GM19395 (cell line): ENCODE measurements around the gene ATXN7L3B.

ENCODE experiments used
- ATAC-seq: cut with Tn5 transposase; IDR thresholded peaks from one replicate; pipeline ENCODE4 v1.9.1; 2021; ENCODE audit warnings: mild to moderate bottlenecking, moderate library complexity; ENCODE audit not compliant: unreplicated experiment

ATXN7L3B gene

DNA sequence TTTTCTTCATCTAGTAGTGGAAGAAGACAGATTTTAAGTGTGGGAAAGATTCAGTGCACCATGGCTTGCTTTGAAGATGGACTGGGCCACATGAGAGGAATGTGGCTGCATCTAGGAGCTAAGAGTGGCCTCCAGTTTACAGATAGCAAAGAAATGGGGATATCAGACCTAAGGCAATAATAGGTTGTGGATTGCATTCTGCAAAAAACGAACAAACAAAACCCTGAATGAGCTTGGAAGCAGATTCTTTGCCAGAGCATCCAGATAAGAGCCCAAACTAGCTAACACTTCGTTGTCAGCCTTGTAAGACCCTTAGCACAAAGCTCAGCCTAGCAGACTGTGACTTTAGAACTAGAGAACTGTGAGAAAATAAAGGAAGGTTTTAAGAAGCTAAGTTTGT lies 9.6 kb downstream of the ATXN7L3B start:
- no peak for ATAC-seq

DNA sequence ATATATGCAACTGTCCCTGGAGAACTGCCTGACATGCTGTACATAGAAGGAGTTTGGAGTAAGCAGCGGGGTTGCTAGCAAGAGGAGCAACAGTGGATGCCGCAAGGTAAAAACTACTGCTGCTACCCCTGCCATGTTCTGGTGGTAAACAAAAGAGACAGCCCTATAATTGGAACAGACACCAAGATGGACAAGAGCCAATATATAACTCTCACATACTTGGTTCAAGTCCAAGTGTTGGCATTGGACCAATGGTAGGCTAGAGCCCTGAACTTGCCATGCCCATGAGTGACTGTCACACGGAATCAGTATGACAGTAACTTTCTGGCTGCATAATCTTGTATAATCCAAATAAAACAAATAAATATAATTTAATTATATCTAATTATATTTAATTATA lies 13.7 kb downstream of the ATXN7L3B start:
- no peak for ATAC-seq

DNA sequence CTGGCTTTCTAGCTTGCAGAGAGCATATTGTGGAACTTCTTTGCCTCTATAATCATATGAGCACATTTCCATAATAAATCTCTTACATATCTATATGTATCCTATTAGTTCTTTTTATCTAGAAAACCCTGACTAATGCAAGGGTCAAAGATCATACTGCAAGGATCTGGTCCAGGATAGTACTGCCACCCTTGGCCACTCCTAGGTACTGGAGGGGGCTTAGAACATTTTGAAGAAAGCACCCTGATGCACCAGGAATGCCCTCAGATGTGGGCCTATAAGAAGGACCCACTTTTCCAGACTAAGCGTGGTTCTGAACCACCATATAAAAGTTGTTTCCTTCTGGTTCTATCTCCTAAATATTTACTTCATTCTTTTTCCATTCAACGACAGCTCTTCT lies 14.6 kb downstream of the ATXN7L3B start:
- ATAC-seq = no peak

DNA sequence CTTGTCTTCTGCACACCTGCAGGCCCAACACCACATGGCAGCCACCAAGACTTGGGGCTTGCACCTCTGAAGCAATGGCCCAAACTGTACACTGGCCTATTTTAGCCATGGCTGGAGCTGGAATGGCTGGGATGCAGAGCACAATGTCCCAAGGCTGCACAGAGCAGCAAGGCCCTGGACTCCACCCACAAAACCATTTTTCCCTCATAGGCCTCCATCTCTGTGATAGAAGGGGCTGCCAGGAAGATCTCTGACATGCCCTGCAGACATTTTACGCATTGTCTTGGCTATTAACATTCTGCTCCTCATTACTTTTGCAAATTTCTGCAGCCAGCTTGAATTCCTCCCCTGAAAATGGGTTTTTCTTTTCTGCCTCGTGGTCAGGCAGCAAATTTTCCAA lies 22.1 kb downstream of the ATXN7L3B start:
- no peak for ATAC-seq

DNA sequence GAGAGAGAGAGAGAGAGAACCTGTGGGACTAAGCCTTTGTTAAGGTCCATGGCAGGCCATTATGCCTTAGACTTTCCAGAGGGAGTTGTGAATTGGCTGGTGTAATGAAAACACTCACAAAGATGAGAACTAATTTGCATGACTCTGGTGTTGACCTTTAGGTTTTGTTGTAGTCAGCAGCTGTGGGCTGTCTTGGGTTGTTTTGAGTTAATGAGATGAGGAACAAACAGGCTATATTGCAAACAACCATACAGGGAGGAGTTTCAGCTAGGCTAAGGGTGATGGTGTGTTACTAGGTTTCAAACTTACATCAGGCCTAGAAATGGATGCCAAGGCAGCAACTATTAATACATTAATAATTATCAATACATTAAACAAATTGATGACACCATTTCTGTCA lies 26.3 kb downstream of the ATXN7L3B start:
- ATAC-seq = no peak

DNA sequence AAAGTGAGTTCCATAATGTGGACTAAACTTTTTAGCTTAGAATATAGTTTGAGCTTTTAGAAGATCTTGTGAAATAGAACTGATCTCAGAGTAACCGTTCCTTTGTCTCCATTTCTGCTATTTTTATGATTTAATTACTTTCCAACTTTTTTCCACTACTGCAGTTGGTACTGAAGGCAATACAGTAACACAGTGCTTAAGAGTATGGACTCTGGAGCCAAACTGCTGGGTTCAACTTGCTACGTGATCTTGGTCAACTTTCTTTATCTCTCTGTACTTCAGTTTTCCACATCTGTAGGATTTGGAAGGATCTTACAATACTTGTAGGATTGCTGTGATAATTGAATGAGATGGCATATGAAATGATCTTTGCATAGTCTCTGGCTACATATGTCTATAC lies 40.9 kb downstream of the ATXN7L3B start:
- no peak for ATAC-seq

DNA sequence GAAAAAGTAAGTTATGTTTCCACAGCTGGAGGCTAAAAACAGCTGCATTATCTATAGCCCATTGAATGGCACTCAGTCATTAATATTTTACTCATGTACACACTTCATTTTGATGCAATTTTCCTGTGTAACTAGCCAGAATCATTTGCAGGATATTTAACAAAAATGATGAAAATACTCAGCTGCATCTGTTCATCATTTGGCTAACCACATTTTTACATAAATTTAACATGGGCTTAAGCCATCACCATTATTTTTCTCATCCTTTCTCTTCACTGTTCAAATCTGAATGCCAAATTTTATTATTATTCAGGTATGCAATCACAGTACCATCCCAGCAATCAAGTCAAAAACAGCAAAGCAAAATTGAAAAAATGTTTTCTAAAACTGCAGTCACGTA lies 41.8 kb downstream of the ATXN7L3B start:
- ATAC-seq = no peak

DNA sequence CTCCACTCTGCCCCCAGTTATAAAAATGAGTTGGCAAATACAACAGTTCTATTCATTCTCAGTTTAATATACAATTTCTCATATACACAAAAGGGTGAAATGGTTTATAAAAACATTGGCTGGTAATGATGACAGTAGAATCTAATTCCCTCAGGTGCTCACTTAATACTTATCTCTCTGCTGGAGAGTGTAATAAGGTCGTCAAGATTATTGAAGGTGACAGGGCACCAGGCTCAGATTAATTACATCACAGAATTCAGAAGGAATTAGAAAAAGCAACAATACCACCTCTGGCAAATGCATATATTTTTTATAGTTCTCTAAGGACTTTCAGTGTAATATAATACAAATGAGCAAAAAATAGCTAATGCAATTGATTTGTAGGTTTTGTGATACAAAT lies 42.3 kb downstream of the ATXN7L3B start:
- no peak for ATAC-seq

DNA sequence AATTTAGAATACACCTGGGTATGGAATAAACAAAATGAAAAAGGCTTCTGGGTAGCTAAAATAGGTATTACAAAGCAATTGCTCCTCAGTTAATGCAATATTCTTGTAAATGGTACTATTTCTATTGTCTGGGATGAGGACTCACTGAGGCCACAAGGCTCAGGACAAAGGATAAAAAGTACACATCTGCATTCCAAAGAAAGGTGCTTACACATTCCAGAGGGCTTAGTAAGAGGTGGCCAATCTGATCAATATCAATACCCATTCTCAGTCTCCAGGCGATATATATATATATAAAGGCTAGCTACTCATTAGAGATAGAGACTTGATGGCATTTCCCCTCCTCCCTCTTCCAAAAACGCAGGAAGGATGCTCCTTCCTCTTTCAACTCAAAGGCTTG lies 43.8 kb downstream of the ATXN7L3B start:
- no peak for ATAC-seq

DNA sequence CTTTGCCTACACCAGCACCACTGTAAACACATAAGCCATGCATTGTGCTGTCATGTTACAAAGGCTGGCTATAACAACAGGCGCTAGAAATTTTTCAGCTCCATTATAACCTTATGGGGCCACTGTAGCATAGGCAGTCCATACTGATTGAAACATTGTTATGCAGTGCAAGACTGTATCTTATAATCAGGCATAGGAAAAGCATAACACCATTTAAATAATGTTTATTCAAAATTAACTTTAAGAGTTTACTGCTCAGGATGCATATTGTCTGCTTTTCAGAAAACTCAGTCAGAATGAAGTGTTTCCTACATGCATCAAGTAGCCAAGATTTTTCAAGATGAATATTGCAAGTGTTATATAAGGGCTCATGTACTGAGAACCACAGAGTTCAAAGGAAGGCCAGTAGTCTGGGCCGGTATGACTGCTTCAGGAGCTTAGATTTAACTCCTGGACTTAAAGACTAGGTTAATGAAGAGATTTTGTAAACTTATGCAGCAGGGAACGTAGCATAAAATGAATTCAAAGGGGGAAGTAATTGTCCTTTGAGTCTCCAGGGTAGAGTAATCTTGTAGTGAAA lies 46.9 kb downstream of the ATXN7L3B start:
- ATAC-seq = no peak

DNA sequence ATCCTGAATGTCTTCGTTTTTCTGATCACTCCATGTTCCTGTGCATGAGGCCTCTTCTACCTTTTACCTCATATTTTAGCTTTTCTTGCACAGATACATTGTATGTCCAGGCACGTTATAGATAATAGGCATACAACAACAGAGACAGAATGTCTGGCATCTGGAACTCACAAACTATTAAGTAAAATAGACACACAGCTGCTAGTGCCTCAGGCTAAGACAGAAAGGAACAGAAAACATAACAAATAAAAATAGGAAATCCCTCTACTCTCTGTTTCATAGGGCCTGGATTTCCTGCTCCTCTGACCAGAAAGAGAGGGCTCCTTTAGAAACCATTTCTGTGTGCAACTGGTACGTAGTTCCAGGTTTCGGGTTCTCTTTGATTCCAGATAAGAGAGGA lies 48.6 kb downstream of the ATXN7L3B start:
- no peak for ATAC-seq
